Measurements from ENCODE around the gene CDH4. TPM values are rescaled to one million over a fixed set of nuclear protein-coding genes. Genes with fewer than 3 reads are reported as not detected.

CDH4 gene
- total RNA-seq, 2 donors from 2014 or later = 0.19 to 0.65 TPM

GRCh38 chr20:61756966-61757677 is 505.1 kb downstream of the CDH4 start:
- DNase-seq (ENCODE audit: low spot score) = peak; percentile 52
- intact Hi-C loops (cut with DNase I) = no loop called here

DNA sequence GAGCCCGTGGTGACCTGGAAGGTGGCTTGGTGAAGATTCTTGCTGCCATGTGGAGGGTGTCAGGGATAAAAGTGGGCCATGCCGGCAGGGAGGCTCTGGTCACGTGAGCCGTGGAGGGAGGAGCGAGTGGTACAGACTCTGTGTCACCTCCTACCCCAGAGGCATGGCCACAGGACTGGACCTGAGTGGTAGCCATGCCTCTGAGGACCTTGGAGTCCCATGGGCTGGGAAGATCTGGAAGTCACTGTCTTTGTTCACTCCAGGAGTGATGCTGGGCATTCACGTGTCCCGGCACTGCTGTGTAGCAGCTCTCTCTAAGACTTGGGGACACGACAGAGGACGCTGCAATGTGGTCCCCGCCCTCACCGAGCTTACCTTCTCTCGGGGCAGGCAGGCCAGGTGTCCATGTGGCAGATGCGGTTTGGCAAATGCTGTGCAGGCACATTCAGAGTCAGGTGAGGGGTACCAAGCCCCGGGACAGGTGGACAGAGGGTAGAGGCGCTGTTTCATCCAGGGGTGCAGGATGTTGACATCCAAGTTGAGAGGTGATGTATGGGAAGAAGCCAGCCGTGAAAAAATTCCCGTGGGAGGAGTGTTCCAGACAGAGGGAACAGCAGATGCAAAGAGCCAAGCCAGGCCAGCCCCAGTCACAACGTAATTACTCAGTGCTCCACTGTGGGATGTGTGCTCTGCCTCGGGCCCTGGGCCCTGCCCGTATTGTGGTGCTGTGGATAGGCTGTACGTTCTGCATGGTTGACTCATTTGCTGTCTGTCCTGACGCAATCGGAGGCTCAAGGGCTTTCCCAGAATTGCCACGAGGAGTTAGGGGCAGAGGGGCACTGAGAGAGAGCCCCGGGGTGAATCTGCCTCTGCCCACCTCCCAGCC is 505.9 kb downstream of the CDH4 start:
- intact Hi-C loops (cut with DNase I) = no loop called here
- DNase-seq (ENCODE audit: low spot score) = peak; percentile 69

GRCh38 chr20:61758564-61759200 is 506.6 kb downstream of the CDH4 start:
- intact Hi-C loops (cut with DNase I) = no loop called here
- peak; percentile 50 for DNase-seq (ENCODE audit: low spot score)

- peak; percentile 64 for DNase-seq (ENCODE audit: low spot score)
- intact Hi-C loops (cut with DNase I) = loop anchor here in 1 of 2 donors (10.0 kb wide), 1 partner anchor 65 kb away; no protein-coding TSS in a partner anchor
Measured at GRCh38 chr20:61759286-61760065, 507.4 kb downstream of the CDH4 start.

GRCh38 chr20:61760321-61760720 is 508.3 kb downstream of the CDH4 start:
- intact Hi-C loops (cut with DNase I) = loop anchor here in 1 of 2 donors (10.0 kb wide), 1 partner anchor 64 kb away; no protein-coding TSS in a partner anchor

GRCh38 chr20:61760731-61761130 is 508.7 kb downstream of the CDH4 start:
- no peak for DNase-seq (ENCODE audit: low spot score)
- intact Hi-C loops (cut with DNase I) = loop anchor here in 1 of 2 donors (10.0 kb wide), 1 partner anchor 64 kb away; no protein-coding TSS in a partner anchor

More at GRCh38 chr20:61760321-61760720, 508.3 kb downstream of the CDH4 start:
- DNase-seq (ENCODE audit: low spot score) = peak; percentile 32

GRCh38 chr20:61761453-61762166 is 509.5 kb downstream of the CDH4 start:
- intact Hi-C loops (cut with DNase I) = loop anchor here in 1 of 2 donors (10.0 kb wide), 1 partner anchor 63 kb away; no protein-coding TSS in a partner anchor
- peak; percentile 69 for DNase-seq (ENCODE audit: low spot score)

GRCh38 chr20:61762167-61762710 is 510.2 kb downstream of the CDH4 start:
- intact Hi-C loops (cut with DNase I) = loop anchor here in 1 of 2 donors (10.0 kb wide), 1 partner anchor 63 kb away; no protein-coding TSS in a partner anchor

GRCh38 chr20:61762886-61763739 is 511.1 kb downstream of the CDH4 start:
- intact Hi-C loops (cut with DNase I) = loop anchor here in 1 of 2 donors (10.0 kb wide), 1 partner anchor 62 kb away; no protein-coding TSS in a partner anchor
- peak; percentile 68 for DNase-seq (ENCODE audit: low spot score)

More at GRCh38 chr20:61762167-61762710, 510.2 kb downstream of the CDH4 start:
- DNase-seq (ENCODE audit: low spot score) = peak; percentile 24

- intact Hi-C loops (cut with DNase I) = loop anchor here in 1 of 2 donors (10.0 kb wide), 1 partner anchor 61 kb away; no protein-coding TSS in a partner anchor
- DNase-seq (ENCODE audit: low spot score) = peak; percentile 66
Measured at GRCh38 chr20:61763740-61764400, 511.8 kb downstream of the CDH4 start.

- DNase-seq (ENCODE audit: low spot score) = peak; percentile 50
- intact Hi-C loops (cut with DNase I) = loop anchor here in 1 of 2 donors (10.0 kb wide), 1 partner anchor 60 kb away; no protein-coding TSS in a partner anchor
Measured at GRCh38 chr20:61764471-61765025, 512.5 kb downstream of the CDH4 start.

GRCh38 chr20:61765081-61765870 is 513.2 kb downstream of the CDH4 start:
- peak; percentile 59 for DNase-seq (ENCODE audit: low spot score)
- intact Hi-C loops (cut with DNase I) = loop anchor here in 1 of 2 donors (10.0 kb wide), 1 partner anchor 60 kb away; no protein-coding TSS in a partner anchor

DNA sequence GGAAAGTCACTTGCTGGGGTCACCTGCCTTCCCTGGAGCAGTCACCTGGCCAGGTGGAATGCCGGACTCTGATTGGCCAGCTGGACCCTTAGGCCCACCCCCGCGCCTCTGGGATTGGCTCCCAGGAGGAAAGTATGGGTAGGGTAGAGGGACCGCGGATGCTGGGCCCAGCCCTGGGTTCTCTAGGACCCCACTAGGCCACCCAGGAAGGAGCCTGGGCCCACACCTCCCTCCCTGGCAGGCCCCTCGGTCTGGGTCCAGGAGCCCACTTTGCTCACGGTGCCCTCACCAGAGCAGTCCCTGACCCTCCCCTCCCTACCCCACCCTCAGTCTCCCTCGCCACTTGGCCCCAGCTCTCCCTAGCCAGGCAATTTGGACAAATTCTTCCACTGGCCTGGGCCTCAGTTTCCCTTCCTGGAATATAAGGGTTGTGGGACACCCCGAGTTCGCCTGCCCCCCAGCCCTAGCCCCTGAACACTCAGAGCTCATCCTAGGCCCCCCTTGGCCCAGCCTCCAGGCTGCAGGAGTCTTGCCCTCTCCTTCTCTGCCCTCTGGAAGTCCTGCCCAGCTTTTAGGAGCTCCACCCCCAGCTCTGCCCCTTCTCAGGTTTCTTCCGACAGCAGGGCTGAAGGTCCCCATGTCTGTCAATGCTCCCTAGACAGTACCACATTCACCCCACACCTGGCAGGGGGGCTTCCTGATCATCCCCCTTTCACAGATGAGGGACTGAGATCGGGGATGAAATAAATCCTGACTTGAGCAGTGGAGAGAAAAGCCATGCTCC is 514.0 kb downstream of the CDH4 start:
- DNase-seq (ENCODE audit: low spot score) = peak; percentile 72
- intact Hi-C loops (cut with DNase I) = loop anchor here in 1 of 2 donors (10.0 kb wide), 1 partner anchor 59 kb away; no protein-coding TSS in a partner anchor

Data from posterior vena cava (tissue), 2 donors.